Measurements from ENCODE around the gene NTSR1. TPM values are rescaled to one million over a fixed set of nuclear protein-coding genes. Genes with fewer than 3 reads are reported as not detected.

Gene NTSR1
- total and polyA plus RNA-seq, 12 donors = 0.03 to 0.14 (median 0.11) TPM; not detected in 9

- peaks cover 46% of the 10 kb centered on the region for H3K27me3 ChIP-seq
- H3K4me1 ChIP-seq (replicated peaks in 1 of 2) = no peaks in the 10 kb centered on the region
- no peak for DNase-seq
- no peaks in the 10 kb centered on the region for H3K9me3 ChIP-seq (replicated peaks in 1 of 3)
- 65 to 74% (median 68%) methylated on average over 17 to 20 of the region's 20 CpGs for WGBS, 4 donors
- intact Hi-C loops (cut with DNase I) = no loop called here
- H3K36me3 ChIP-seq (replicated peaks in 1 of 2) = no peaks in the 10 kb centered on the region
- TF ChIP-seq CTCF (IDR thresholded peaks at IDR 0.05) (no peak), POLR2A (IDR thresholded peaks at IDR 0.05) (no peak)
- H3K4me3 ChIP-seq = no peak overlapping the region
- no peak overlapping the region for H3K27ac ChIP-seq
These were observed 1.7 kb downstream of the NTSR1 start for GRCh38 chr20:62710221-62710885.

GRCh38 chr20:62710886-62711702, 2.5 kb downstream of the NTSR1 start:
- DNase-seq = no peak
- no peak for TF ChIP-seq POLR2A (IDR thresholded peaks at IDR 0.05)
- TF ChIP-seq CTCF (IDR thresholded peaks at IDR 0.05) = no peak
- no peak overlapping the region for H3K27ac ChIP-seq
- intact Hi-C loops (cut with DNase I) = no loop called here
- no peaks in the 10 kb centered on the region for H3K9me3 ChIP-seq (replicated peaks in 1 of 3)
- H3K36me3 ChIP-seq (replicated peaks in 1 of 2) = no peaks in the 10 kb centered on the region
- no peak overlapping the region for H3K4me3 ChIP-seq
- H3K4me1 ChIP-seq (replicated peaks in 1 of 2) = no peaks in the 10 kb centered on the region
- 48 to 73% (median 51%) methylated on average over 13 to 23 of the region's 23 CpGs for WGBS, 4 donors
- peaks cover 46% of the 10 kb centered on the region for H3K27me3 ChIP-seq

- Histone ChIP-seq H3K27ac (no peak overlapping the region), H3K9me3 (replicated peaks in 1 of 3) (no peaks in the 10 kb centered on the region), H3K4me3 (no peak overlapping the region), H3K36me3 (replicated peaks in 1 of 2) (no peaks in the 10 kb centered on the region), H3K27me3 (peaks cover 48% of the 10 kb centered on the region), H3K4me1 (replicated peaks in 1 of 2) (no peaks in the 10 kb centered on the region)
- no peak for DNase-seq
- WGBS, 4 donors = 66 to 73% (median 67%) methylated on average over 8 to 23 of the region's 23 CpGs
- TF ChIP-seq CTCF (IDR thresholded peaks at IDR 0.05) (no peak), POLR2A (IDR thresholded peaks at IDR 0.05) (no peak)
- intact Hi-C loops (cut with DNase I) = no loop called here
These were observed 3.1 kb downstream of the NTSR1 start for GRCh38 chr20:62711703-62712101.

GRCh38 chr20:62712606-62713005, 4.0 kb downstream of the NTSR1 start:
- TF ChIP-seq POLR2A (IDR thresholded peaks at IDR 0.05) (no peak), CTCF (IDR thresholded peaks at IDR 0.05) (no peak)
- Histone ChIP-seq H3K4me3 (no peak overlapping the region), H3K9me3 (replicated peaks in 1 of 3) (no peaks in the 10 kb centered on the region), H3K27ac (no peak overlapping the region), H3K4me1 (replicated peaks in 1 of 2) (no peaks in the 10 kb centered on the region), H3K36me3 (replicated peaks in 1 of 2) (no peaks in the 10 kb centered on the region), H3K27me3 (peaks cover 49% of the 10 kb centered on the region)
- intact Hi-C loops (cut with DNase I) = no loop called here
- WGBS, 4 donors = 55 to 94% (median 75%) methylated on average over 5 to 8 of the region's 8 CpGs
- no peak for DNase-seq
